NT2/D1 (cell line): ENCODE results near the gene IL25.

ENCODE experiments used
- DNase-seq: peaks from one replicate; pipeline ENCODE4 v3.0.0-alpha.2; 2011; ENCODE audit warnings: low read depth, low spot score
- H3K27me3 ChIP-seq: 2 replicates; pipeline ENCODE4 v1.6.0; 2011; ENCODE audit warnings: mild to moderate bottlenecking; ENCODE audit not compliant: insufficient read length, insufficient read depth
- H3K36me3 ChIP-seq: 2 replicates; pipeline ENCODE4 v1.6.1; 2011; ENCODE audit warnings: mild to moderate bottlenecking, low read length, mixed read lengths; ENCODE audit not compliant: insufficient read depth, insufficient read length
- H3K4me1 ChIP-seq: 2 replicates; pipeline ENCODE4 v1.5.1; 2011; ENCODE audit not compliant: insufficient read depth, insufficient read length
- H3K4me3 ChIP-seq: 2 replicates; pipeline ENCODE4 v1.5.1; 2011; ENCODE audit warnings: low read depth; ENCODE audit not compliant: insufficient read length
- H3K9ac ChIP-seq: 2 replicates; pipeline ENCODE4 v1.6.0; 2011; ENCODE audit warnings: low read depth; ENCODE audit not compliant: insufficient read length
- H3K9me3 ChIP-seq: 2 replicates; pipeline ENCODE4 v1.5.1; 2011; ENCODE audit warnings: mild to moderate bottlenecking, low read length; ENCODE audit not compliant: insufficient read depth
- SUZ12 ChIP-seq: IDR thresholded peaks from 2 replicates; pipeline ENCODE4 v1.6.1; 2011; ENCODE audit not compliant: insufficient read length, insufficient read depth; ENCODE audit errors: extremely low read depth
- YY1 ChIP-seq: IDR thresholded peaks from 2 replicates; pipeline ENCODE4 v1.6.1; 2011; ENCODE audit not compliant: insufficient read length, insufficient read depth
- ZNF274 ChIP-seq: IDR thresholded peaks from 2 replicates; pipeline ENCODE4 v1.6.1; 2011; ENCODE audit warnings: mild to moderate bottlenecking, low read depth, low read length

IL25 gene

GRCh38 chr14:23335623-23336022, 37.0 kb upstream of the IL25 start:
- Histone ChIP-seq H3K36me3 (no peaks in the 10 kb centered on the region), H3K9ac (no peak overlapping the region), H3K4me1 (no peaks in the 10 kb centered on the region), H3K27me3 (no peaks in the 10 kb centered on the region), H3K9me3 (peaks cover 34% of the 10 kb centered on the region), H3K4me3 (no peak overlapping the region)
- TF ChIP-seq ZNF274, result no peak
- DNase-seq, result no peak

- no peak for TF ChIP-seq ZNF274
- TF ChIP-seq SUZ12, result no peak
- no peak for TF ChIP-seq YY1
- H3K27me3 ChIP-seq, result no peaks in the 10 kb centered on the region
- no peaks in the 10 kb centered on the region for H3K36me3 ChIP-seq
- no peak for DNase-seq
- no peak overlapping the region for H3K4me3 ChIP-seq
- H3K4me1 ChIP-seq, result no peaks in the 10 kb centered on the region
- no peak overlapping the region for H3K9ac ChIP-seq
- H3K9me3 ChIP-seq, result peaks cover 43% of the 10 kb centered on the region
Measured at GRCh38 chr14:23339506-23340268, 32.9 kb upstream of the IL25 start.

- H3K4me3 ChIP-seq, result no peak overlapping the region
- H3K9me3 ChIP-seq, result peaks cover 21% of the 10 kb centered on the region
- TF ChIP-seq YY1 (no peak), SUZ12 (no peak), ZNF274 (no peak)
- peaks cover 8% of the 10 kb centered on the region for H3K4me1 ChIP-seq
- no peak for DNase-seq
- H3K27me3 ChIP-seq, result no peaks in the 10 kb centered on the region
- H3K36me3 ChIP-seq, result peaks cover 32% of the 10 kb centered on the region
- no peak overlapping the region for H3K9ac ChIP-seq
Measured at GRCh38 chr14:23344481-23344880, 28.1 kb upstream of the IL25 start.

- no peak for DNase-seq
- H3K27me3 ChIP-seq, result peaks cover 3% of the 10 kb centered on the region
- H3K4me1 ChIP-seq, result peaks cover 8% of the 10 kb centered on the region
- peaks cover 40% of the 10 kb centered on the region for H3K36me3 ChIP-seq
- TF ChIP-seq YY1, result no peak
- TF ChIP-seq SUZ12, result no peak
- no peak for TF ChIP-seq ZNF274
- H3K9me3 ChIP-seq, result peaks cover 4% of the 10 kb centered on the region
- no peak overlapping the region for H3K4me3 ChIP-seq
- H3K9ac ChIP-seq, result no peak overlapping the region
Measured at GRCh38 chr14:23345987-23346692, 26.5 kb upstream of the IL25 start.

- Histone ChIP-seq H3K9ac (no peak overlapping the region), H3K4me3 (no peak overlapping the region)
- TF ChIP-seq ZNF274 (no peak), YY1 (no peak), SUZ12 (no peak)
Measured at GRCh38 chr14:23346693-23347405, 25.8 kb upstream of the IL25 start.

GRCh38 chr14:23347406-23348296, 25.0 kb upstream of the IL25 start:
- Histone ChIP-seq H3K4me1 (peaks cover 8% of the 10 kb centered on the region), H3K4me3 (no peak overlapping the region), H3K9me3 (no peaks in the 10 kb centered on the region), H3K36me3 (peaks cover 46% of the 10 kb centered on the region), H3K27me3 (peaks cover 9% of the 10 kb centered on the region), H3K9ac (no peak overlapping the region)
- TF ChIP-seq SUZ12, result no peak
- DNase-seq, result no peak

More at GRCh38 chr14:23346693-23347405, 25.8 kb upstream of the IL25 start:
- H3K4me1 ChIP-seq, result peaks cover 8% of the 10 kb centered on the region
- DNase-seq, result no peak
- peaks cover 9% of the 10 kb centered on the region for H3K27me3 ChIP-seq
- no peaks in the 10 kb centered on the region for H3K9me3 ChIP-seq
- H3K36me3 ChIP-seq, result peaks cover 46% of the 10 kb centered on the region
